ENCODE data around the gene LIF.

DNA sequence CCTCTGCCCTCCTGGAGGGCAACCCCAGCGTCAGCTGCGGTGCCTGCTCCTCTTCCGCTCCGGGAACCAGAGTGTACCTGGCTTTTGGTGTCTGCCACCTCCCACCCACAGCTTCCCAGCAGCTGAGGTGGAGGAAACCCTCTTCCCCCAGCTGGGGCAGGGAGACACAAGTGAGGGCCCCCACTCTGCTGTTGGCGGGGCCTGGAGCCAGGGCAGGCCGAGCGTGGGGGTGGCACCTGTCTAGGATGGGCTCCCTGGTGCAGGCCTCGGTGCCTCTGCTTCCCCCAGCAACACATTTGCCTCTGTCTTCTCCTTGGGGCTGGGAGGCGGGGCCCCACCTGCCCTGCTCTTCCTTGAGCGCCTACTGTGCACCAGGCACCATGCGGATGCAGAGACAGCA is 13.7 kb upstream of the LIF start:
- no peak for TF ChIP-seq CTCF (conservative IDR thresholded peaks at IDR 0.05; ENCODE audit: low read depth, low read length)
- TF ChIP-seq MAZ (IDR thresholded peaks at IDR 0.05; ENCODE audit: borderline replicate concordance, low read depth, low read length), result no peak
